Prostate gland (tissue), 2 donors: ENCODE measurements around the gene OR52E6.

Experiments used
- POLR2AphosphoS5 ChIP-seq: sonication (generic); formaldehyde crosslinking; IDR thresholded peaks from one replicate; pipeline ENCODE4 v1.6.1; 2017; ENCODE audit warnings: antibody characterized with exemption
- TF ChIP-seq, protein P1 (sequence below), 4 experiments: fragments of 200-600 bp in 2 of 4; fragments of 450-650 bp in 2 of 4; sonication (generic) in 2 of 4; IDR thresholded peaks; 1 replicate in 3 of 4; 2 replicates in 1 of 4; pipeline ENCODE4 v1.5.1; 2016 to 2019; ENCODE audit warnings: antibody characterized with exemption in 4 of 4, mild to moderate bottlenecking in 2 of 4, moderate library complexity in 2 of 4

- no peak for TF ChIP-seq POLR2AphosphoS5
- TF ChIP-seq, protein P1, sequence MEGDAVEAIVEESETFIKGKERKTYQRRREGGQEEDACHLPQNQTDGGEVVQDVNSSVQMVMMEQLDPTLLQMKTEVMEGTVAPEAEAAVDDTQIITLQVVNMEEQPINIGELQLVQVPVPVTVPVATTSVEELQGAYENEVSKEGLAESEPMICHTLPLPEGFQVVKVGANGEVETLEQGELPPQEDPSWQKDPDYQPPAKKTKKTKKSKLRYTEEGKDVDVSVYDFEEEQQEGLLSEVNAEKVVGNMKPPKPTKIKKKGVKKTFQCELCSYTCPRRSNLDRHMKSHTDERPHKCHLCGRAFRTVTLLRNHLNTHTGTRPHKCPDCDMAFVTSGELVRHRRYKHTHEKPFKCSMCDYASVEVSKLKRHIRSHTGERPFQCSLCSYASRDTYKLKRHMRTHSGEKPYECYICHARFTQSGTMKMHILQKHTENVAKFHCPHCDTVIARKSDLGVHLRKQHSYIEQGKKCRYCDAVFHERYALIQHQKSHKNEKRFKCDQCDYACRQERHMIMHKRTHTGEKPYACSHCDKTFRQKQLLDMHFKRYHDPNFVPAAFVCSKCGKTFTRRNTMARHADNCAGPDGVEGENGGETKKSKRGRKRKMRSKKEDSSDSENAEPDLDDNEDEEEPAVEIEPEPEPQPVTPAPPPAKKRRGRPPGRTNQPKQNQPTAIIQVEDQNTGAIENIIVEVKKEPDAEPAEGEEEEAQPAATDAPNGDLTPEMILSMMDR (IDR thresholded peaks at IDR 0.05), result no peak
Observed at GRCh38 chr11:5881756-5882155, 40.1 kb upstream of the OR52E6 start.
